Activated CD4-positive, CD25-positive, alpha-beta regulatory T cell (primary cell): ENCODE measurements around the gene FBXL15.
A peak's percentile ranks its signal among the peaks of the same experiment; 100 is the strongest.

Experiments
- DNase-seq, 4 experiments: peaks; one replicate each; lab custom pipeline; 2025; lab: John Stamatoyannopoulos, UW

FBXL15 gene

DNA sequence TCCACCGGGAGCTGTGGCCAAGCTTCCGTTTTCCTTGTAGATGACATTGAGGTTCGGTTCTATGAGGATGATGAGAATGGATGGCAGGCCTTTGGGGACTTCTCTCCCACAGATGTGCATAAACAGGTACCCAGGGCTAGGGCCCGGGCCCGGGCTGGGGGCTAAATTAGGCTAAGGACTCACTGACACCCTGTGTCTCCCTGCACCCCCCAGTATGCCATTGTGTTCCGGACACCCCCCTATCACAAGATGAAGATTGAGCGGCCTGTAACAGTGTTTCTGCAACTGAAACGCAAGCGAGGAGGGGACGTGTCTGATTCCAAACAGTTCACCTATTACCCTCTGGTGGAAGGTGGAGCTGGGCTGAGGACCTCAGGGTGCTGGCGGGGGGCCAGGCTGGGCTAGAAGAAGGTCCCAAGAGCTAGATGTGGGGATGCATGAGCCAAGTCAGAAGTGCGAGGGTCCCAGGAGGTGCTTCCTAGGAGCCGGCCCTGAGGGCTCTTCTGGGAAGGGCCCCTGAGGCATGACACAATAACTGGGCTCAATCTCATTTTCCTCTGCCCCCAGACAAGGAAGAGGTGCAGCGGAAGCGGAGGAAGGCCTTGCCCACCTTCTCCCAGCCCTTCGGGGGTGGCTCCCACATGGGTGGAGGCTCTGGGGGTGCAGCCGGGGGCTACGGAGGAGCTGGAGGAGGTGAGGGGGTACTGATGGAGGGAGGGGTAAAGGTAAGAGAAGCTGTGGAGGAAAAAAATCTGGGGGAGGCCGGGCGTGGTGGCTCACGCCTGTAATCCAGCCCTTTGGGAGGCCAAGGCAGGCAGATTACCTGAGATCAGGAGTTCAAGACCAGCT is 22.2 kb upstream of the FBXL15 start:
- no peak for DNase-seq

DNA sequence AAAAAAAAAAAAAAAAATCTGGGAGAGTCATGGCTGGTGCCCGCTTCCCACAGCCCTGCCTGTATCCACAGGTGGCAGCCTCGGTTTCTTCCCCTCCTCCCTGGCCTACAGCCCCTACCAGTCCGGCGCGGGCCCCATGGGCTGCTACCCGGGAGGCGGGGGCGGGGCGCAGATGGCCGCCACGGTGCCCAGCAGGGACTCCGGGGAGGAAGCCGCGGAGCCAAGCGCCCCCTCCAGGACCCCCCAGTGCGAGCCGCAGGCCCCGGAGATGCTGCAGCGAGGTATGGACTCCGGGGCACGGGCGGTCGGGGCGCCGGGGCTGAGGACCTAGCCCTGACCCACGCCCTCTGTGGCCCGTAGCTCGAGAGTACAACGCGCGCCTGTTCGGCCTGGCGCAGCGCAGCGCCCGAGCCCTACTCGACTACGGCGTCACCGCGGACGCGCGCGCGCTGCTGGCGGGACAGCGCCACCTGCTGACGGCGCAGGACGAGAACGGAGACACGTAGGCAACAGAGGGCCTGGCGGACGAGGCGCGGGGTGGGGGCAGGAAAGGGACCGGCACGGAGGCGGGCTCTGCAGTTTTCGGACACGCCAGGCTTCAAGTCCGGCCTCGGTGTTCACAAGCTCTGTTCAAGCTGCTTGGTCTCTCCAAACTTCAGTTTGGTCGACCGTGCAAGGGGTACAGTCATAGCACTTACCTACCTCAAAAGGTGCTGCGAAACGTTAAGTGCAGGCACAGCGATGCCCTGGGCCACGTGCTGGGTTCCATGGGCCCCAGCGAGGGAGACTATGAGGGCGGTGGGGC is 21.2 kb upstream of the FBXL15 start:
- DNase-seq, result peak; percentile 59 to 84 (median 72)

DNA sequence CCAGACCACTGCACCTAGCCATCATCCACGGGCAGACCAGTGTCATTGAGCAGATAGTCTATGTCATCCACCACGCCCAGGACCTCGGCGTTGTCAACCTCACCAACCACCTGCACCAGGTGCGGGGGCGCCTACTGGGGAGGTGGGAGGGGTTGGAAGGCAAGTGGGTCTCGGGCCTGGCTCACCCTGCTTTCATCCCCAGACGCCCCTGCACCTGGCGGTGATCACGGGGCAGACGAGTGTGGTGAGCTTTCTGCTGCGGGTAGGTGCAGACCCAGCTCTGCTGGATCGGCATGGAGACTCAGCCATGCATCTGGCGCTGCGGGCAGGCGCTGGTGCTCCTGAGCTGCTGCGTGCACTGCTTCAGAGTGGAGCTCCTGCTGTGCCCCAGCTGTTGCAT is 20.6 kb upstream of the FBXL15 start:
- DNase-seq, result no peak

DNA sequence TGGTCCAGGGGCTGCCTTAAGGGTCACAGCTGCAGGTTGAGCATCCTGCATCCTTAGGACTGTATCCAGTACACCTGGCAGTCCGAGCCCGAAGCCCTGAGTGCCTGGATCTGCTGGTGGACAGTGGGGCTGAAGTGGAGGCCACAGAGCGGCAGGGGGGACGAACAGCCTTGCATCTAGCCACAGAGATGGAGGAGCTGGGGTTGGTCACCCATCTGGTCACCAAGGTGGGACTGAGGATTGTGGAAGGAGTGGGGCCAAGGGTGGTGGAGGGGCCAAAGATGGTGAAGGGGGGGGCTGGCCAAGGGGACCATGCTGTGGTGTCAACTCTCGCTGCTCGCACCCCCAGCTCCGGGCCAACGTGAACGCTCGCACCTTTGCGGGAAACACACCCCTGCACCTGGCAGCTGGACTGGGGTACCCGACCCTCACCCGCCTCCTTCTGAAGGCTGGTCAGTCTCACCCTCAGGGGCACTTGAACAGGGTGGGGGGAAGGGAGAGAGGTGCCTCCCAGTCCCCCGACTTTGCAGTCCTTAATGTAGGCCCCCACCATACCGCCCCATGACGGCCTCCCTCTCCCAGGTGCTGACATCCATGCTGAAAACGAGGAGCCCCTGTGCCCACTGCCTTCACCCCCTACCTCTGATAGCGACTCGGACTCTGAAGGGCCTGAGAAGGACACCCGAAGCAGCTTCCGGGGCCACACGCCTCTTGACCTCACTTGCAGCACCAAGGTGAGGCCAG is 19.9 kb upstream of the FBXL15 start:
- no peak for DNase-seq

DNA sequence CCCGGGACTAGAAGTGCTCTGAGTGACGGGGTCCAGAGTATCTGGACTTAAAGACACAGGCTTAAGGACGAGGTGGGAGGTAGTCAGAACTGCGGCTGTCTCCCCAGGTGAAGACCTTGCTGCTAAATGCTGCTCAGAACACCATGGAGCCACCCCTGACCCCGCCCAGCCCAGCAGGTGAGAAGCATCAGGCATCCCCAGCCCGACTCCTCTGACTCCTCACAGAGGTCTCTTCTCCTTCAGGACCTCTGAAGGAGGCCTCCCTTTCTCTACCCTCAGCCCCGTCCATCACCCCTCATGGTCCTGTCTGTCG is 19.3 kb upstream of the FBXL15 start:
- no peak for DNase-seq

DNA sequence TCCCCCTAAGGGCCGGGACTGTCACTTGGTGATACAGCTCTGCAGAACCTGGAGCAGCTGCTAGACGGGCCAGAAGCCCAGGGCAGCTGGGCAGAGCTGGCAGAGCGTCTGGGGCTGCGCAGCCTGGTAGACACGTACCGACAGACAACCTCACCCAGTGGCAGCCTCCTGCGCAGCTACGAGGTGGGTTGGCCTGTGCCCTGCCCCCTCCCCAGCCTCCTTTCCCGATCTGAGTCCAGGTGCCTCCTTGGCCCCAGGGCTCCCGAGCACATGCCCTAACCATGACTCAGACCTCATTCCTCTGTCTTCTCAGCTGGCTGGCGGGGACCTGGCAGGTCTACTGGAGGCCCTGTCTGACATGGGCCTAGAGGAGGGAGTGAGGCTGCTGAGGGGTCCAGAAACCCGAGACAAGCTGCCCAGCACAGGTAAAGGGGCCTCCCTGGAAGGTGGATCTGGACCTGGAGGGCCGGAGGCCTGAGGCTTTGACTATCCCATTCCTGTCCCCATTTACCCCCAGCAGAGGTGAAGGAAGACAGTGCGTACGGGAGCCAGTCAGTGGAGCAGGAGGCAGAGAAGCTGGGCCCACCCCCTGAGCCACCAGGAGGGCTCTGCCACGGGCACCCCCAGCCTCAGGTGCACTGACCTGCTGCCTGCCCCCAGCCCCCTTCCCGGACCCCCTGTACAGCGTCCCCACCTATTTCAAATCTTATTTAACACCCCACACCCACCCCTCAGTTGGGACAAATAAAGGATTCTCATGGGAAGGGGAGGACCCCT is 18.7 kb upstream of the FBXL15 start:
- no peak for DNase-seq

DNA sequence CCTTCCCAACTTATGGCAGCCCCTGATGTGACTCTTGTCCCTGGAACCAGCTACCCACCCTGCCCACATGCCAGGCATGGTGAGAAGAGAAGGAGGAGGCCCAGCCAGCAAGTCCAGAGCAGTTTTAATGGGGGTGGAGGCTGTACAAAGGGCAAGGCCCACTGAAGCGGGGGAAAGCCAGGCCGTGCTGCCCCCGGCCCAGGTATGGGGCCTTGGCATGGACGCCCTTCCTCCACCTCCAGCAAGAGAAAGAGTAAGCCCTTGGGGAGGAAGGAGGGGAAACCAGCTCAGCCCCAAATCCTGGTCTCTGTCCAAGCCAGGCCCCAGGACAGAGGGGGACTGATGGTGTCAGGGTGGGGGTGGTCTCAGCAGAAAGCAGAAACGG is 18.1 kb upstream of the FBXL15 start:
- no peak for DNase-seq

DNA sequence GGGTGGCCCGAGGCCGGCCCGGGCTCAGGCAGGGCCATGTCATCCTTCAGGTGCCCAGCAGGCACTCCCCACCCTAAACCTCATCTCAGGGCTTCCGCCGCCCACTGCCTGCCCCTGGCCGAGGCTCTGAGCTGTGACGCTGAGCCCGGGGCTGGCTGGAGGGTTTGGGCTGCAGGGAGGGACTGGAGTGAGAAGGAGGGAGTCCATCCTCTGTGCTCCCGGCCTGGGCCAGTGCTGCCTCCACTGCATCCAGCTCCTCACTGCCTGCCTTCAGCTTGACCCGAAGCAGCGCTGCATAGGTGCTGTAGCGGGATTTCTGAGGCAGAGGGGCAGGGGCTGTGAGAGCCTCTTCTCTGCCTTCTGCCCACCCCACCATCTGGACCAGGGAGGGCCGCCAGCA is 17.5 kb upstream of the FBXL15 start:
- no peak for DNase-seq

DNA sequence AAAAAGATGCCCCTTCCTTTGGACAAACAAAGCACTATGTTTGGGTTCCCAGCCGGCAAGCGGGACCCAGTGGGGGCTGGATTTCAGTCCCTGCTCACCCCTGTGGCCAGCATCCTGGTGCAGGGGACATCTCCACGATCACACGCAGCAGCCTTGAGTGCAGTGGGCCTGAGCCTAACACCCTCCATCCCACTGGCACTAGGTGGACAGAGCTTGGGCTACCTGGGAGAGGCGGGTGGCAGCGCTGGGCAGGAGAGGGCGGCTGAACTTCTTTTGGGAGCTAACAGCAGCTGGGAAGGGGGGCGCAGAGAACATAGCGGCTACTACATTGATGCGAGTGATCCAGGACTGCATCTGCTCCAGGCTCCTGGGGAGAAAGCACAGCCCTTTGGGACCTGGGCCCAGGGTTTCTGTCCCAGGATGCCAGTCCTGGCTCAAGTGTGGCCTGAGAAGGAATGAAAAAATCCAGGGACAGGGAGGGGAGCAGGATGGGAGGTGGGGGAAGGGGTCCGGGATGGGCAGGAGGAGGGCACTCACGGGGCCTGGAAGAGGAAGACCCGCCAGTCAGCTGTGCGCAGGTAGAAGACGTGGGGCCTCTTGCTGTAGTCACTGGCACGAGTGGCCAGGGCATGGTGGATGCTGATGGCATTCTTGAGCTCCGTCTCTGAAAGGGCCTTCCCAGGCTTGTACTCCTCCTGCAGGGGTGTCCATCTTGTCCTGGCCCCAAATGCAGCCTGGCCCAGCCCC is 16.1 kb upstream of the FBXL15 start:
- no peak for DNase-seq

DNA sequence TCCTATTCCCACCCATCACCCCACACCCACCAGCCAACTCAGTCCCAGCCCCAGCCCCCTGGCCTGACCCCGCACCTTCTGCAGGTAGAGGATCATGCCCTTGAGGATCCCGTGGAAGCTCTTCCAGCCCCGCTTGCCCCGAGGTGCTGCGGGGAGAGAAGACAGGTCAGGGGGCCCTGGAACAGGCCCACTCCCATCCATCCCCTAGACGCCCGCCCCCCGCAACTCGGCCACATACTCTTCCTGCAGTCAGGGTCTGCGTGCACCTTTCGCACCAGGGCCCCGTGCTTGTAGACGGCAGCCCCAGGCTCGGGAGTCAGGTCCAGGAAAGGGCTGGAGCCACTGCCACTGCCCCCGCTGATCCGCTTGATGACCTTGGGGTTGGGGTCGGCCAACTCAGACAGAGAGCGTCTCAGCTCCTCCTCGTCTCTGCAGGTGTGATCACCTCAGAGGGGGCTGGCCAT is 15.5 kb upstream of the FBXL15 start:
- no peak for DNase-seq

DNA sequence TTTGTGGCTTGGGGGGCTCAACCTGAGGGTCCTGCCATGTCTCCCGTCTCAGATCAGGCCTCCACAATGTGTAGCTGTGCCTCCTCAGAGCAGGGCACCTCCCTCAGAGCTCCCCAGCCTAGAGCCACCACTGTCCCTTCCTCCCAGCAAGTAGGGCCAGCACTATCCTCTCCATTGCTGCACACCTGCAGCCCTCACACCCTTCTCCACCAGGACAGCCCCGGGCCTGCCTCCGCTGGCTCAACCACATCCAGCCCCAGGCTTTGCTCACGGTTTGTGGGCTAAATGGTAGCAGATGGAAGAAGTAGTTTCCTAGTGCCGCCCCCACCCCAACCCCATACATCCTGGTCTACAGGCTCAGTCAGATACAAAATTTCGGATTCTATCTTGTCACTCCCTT is 15.0 kb upstream of the FBXL15 start:
- no peak for DNase-seq

DNA sequence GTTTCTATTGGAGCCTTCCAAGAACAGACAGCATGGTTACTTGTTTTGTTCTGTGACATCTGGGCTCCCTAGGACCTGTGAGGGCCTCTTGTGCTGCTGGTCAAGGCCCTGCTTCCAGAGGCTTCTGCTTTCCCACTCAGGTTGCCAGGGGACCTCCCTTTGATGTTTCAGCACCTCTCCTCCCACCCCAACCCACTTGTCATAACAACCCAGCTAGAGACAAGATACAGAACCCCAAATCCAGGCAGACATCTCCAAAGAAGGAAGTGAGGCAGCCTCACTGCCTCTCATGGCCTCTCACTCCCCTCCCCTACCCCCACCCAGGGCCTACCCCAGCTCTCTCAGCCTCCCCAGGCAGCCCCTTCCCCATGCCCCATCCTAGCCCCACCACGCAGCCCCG is 13.8 kb upstream of the FBXL15 start:
- DNase-seq, result no peak

DNA sequence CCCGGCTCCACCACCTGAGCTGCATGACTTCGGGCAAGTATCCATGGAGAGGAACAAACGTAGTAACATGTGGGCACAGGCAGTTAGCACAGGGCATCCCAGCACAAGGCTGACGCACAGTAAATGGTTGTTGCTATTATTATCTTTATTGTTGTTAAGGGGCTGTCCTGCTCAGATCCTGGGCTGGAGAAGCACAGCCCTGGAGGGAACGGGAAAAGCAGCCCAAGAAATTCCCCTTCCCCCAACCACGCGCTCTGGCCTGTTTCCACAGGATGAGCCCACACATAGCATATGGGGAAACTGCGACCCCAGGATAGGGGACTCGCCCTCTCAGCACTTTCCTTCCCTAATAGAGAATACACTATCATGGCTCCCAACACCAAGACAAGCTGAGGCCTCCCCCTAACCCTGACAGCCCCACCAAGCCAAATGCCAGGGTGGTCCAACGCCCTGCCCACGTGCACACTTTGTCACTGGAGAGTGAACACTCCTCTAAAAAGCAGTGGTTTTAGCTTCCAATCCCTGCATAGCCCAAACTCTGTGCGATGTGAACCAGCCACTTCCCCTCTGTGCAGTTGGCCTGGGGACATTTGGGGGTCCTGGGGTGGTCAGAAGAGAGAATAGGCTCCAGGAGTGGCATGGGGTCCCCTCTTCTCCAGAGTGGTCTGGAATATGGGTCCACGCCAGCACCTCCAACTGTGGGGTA is 13.1 kb upstream of the FBXL15 start:
- DNase-seq, result no peak

DNA sequence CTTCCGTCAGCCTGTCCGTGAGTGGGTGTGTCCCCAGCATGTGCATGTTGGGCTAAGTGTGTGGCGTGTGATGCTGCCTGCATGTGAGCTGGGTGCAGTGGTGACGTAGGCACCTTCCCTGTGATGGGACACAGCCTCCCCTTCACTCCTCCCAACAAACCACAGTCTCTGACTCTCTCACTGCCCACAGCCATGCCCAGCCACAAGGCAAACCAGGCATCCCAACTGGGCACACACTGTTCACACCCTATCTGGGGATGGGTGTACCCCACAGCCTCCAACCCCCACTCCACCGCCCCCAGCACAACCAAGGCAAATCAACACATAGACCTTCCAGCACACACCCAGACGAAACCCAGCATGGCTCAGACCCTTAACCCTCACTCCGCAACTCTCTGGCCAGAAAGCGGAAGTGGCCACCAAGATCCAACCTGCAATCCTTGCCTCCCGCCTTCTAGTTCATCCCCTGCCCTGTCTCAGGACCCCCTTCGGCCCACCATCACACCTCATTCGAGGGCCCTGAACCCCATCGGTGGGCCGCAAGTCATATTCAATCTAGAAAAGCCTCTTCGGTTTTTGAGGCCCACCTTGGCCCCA is 12.4 kb upstream of the FBXL15 start:
- DNase-seq, result no peak

DNA sequence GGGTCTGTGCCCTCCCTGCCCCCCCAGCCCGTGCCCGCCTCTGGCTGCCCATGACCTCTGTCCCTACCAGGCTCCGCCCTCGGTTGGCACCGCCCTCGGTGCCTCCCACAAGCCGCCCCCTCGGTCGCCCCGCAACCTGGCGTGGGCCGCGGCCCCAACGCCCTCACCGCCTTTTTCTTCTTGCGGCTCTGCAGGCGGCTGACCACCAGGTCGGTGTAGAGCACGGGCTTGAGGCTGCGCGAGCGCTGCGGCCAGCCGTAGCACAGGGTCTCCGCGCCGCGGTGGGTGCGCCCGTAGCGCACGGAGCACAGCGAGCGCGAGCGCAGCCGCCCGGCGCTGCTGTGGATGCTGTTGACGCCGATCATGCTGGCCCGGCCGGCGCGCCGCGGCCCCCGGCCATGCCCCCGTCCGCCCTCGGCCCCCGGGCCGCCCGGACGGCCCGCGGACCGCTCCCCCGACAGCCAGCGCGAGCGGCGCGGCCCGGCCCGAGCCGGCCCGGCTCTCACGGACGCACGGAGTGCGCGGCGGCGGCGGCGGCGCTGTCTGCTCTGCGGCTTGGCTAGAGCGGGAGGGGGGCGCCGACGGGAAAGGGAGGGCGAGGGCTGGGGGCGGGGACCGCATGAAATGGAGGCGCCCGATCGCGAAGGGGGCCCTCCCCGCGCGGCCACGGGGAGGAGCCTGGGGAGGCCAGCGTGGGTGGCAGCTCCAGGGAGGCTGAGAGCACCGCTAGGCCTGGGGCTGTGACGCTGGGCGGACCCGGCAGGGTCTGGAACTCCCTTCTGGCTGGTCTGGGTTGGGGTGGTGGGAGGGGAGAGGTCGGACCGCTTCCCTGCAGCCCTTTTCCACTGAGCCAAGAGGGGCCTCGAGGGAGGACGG is 11.7 kb upstream of the FBXL15 start:
- peak in 3 of 4 experiments; percentile 32 to 41 (median 35) for DNase-seq

DNA sequence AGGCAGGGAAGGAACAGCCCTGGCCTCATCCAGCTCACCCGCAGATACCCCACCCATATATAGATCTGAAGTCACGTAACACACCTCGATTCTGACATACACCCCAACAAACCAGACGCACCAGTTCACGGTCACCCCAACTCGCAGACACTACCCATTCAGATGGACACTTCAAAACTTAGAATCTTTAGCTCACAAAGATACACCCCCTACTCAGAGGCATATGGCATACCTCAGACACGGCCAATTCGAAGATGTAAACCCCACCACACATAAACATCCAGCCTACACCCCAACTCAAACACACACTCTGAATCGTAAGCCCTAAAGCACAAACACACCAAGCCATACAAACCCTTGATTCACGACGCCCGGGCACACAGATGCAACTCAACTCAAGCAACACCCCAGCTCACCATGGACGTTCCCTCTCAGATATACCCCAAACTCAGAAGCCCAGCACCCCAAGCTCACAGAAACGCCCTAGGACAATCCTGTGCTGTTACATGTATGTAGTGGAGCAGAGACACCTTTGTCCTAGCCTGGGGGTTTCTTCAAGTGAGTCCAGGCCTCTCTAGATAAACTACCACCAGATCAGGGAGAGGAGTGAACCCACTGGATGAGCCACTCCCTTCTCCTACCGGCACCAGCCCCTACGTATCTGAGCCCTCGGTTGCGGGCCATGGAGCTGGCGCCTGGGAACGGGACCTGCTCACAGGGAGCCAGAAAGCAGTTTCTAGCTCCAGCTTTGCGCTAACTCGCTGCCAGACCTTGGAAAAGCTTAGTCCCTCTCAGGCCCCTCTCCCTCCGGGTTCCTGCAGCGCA is 10.8 kb upstream of the FBXL15 start:
- DNase-seq, result no peak

DNA sequence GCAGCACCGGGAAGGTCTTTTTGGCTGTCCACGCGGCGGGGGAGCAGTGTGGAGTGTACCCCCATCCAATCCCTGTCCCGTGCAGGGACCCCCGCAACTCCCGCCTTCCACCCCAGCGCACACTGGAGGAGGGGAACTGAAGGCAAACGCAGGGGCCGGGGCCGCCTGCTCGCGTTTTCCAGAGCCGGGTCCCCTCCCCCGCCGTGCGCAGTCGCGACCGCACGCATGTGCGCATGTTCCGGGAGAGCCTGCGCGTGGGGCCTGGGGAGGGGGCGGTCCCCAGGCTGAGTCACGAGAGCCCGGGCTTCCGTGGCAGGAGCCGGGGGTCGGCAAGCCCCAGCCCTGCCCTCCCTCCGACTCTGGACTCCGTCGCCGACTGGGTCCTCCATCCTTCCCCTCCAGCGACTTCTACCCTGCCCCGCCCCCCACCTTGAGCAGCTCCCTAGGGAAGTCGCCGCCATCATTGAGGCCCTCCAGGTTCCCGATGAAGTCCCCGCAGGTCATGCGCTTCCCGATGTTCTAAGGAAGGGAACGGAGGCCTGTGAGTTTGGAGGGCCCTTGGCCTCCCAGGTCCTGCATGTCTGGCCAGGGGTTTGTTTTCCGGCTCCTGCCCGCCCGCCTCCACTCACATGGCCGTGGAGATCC is 10.1 kb upstream of the FBXL15 start:
- no peak for DNase-seq
